Neural progenitor cell (in vitro differentiated cells): ENCODE results near the gene MKLN1. TPM values are rescaled to one million over a fixed set of nuclear protein-coding genes. Genes with fewer than 3 reads are reported as not detected.

Source experiments
- DNase-seq: peaks from one replicate; pipeline ENCODE4 v3.0.0-alpha.2; 2016; ENCODE audit warnings: low spot score
- H2AFZ ChIP-seq: fragments of 200-600 bp; sonication (generic); replicated peaks from 2 replicates; pipeline ENCODE4 v1.6.1; 2016; ENCODE audit warnings: antibody characterized with exemption
- H3F3A ChIP-seq: fragments of 200-600 bp; sonication (generic); 2 replicates; pipeline ENCODE4 v1.6.1; 2016; ENCODE audit warnings: antibody characterized with exemption, low read depth
- H3K27ac ChIP-seq: fragments of 200-600 bp; sonication (generic); 2 replicates; pipeline ENCODE4 v1.5.1; 2016; ENCODE audit warnings: mild to moderate bottlenecking
- H3K27me3 ChIP-seq: fragments of 200-600 bp; sonication (generic); 2 replicates; pipeline ENCODE4 v1.6.1; 2016; ENCODE audit warnings: mild to moderate bottlenecking, moderate library complexity
- H3K36me3 ChIP-seq: fragments of 200-600 bp; sonication (generic); 2 replicates; pipeline ENCODE4 v1.5.1; 2016
- H3K4me1 ChIP-seq: fragments of 200-600 bp; sonication (generic); 2 replicates; pipeline ENCODE4 v1.6.1; 2016; ENCODE audit warnings: mixed run types
- H3K4me2 ChIP-seq: fragments of 200-600 bp; sonication (generic); 2 replicates; pipeline ENCODE4 v1.6.1; 2016
- H3K4me3 ChIP-seq: fragments of 200-600 bp; sonication (generic); 2 replicates; pipeline ENCODE4 v1.5.1; 2016
- H3K79me2 ChIP-seq: fragments of 200-600 bp; sonication (generic); 2 replicates; pipeline ENCODE4 v1.6.1; 2016; ENCODE audit warnings: low read depth
- H3K9ac ChIP-seq: fragments of 200-600 bp; sonication (generic); 2 replicates; pipeline ENCODE4 v1.6.1; 2016
- H3K9me3 ChIP-seq: fragments of 200-600 bp; sonication (generic); 2 replicates; pipeline ENCODE4 v1.5.1; 2016; ENCODE audit warnings: low read depth
- H4K20me1 ChIP-seq: fragments of 200-600 bp; sonication (generic); 2 replicates; pipeline ENCODE4 v1.6.1; 2016; ENCODE audit warnings: low read depth
- H3K27ac Mint-ChIP-seq: 3 replicates; pipeline ENCODE4 v1.8.0; 2021; ENCODE audit warnings: mixed read lengths
- H3K27me3 Mint-ChIP-seq: 2 replicates; pipeline ENCODE4 v1.8.0; 2022; ENCODE audit warnings: low read depth, mild to moderate bottlenecking, inconsistent platforms, moderate library complexity, mixed read lengths; ENCODE audit not compliant: insufficient read depth
- H3K36me3 Mint-ChIP-seq: 3 replicates; pipeline ENCODE4 v1.8.0; 2021; ENCODE audit warnings: mixed read lengths
- H3K4me1 Mint-ChIP-seq: 3 replicates; pipeline ENCODE4 v1.8.0; 2021; ENCODE audit warnings: mixed read lengths
- H3K4me3 Mint-ChIP-seq: 3 replicates; pipeline ENCODE4 v1.8.0; 2021; ENCODE audit warnings: mild to moderate bottlenecking, moderate library complexity, mixed read lengths
- H3K9me3 Mint-ChIP-seq: 3 replicates; pipeline ENCODE4 v1.8.0; 2020; ENCODE audit warnings: mixed read lengths
- EZH2 ChIP-seq: fragments of 200-600 bp; sonication (generic); IDR thresholded peaks from 2 replicates; pipeline ENCODE4 v1.6.1; 2017; ENCODE audit warnings: antibody characterized with exemption, mild to moderate bottlenecking, moderate library complexity
- EZH2phosphoT487 ChIP-seq: fragments of 200-600 bp; sonication (generic); IDR thresholded peaks from 2 replicates; pipeline ENCODE4 v1.6.1; 2017; ENCODE audit warnings: antibody characterized with exemption
- total RNA-seq: library from RNA; depleted of rRNA; stranded (reverse); fragments of >200 nt; gene quantifications from 2 replicates; pipeline ENCODE4 v1.2.3, GENCODE V29; 2015; ENCODE audit warnings: low replicate concordance
- TF ChIP-seq, protein P1 (sequence below): fragments of 200-600 bp; sonication (generic); IDR thresholded peaks from 2 replicates; pipeline ENCODE4 v1.5.1; 2017; ENCODE audit warnings: antibody characterized with exemption, mild to moderate bottlenecking

MKLN1 gene
- total RNA-seq, 1 donor from 2014 or later: 60.9 TPM

DNA sequence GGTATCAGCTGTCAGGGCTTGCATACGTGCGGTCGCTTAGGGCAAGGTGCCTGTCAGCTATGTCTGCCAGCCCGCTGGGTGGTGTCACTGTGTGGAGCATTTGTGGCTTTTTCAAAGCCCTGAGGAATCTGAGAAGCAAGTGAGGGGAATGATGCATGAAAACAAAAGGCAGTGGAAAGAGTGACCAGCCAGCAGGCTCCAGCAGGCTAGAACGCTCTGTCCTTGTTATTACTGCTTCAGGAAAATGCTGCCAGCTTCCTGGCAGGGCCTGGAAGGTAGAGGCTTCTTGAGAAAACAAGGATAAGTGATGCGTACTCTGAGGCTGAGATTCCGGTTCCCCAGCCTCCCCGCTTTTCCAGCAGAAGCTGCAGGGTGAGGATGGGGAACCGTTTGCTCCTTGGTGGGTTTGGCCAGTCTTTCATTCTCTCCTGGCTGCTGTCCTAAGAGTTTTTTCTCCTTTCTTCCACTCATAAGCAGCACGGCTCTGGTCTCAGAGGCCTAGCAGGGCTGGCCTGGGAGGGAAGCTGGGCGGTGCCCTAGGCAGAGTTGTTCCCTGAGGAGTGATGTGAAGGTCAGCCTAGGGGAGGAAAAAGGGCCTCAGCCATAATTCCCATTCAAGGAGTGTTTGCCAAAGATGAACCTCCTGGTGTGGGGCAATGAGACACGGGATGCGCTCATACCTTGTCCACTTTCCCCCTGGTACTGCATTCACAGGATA, 42.8 kb upstream of the MKLN1 start:
- Histone ChIP-seq H3K27me3 (no peaks in the 10 kb centered on the region), H3K79me2 (no peaks in the 10 kb centered on the region), H3F3A (no peaks in the 10 kb centered on the region), H3K9me3 (no peaks in the 10 kb centered on the region), H3K4me2 (peak overlapping the region; percentile 46), H4K20me1 (no peaks in the 10 kb centered on the region), H3K4me1 (peaks cover 7% of the 10 kb centered on the region), H3K4me3 (no peak overlapping the region), H3K9ac (no peak overlapping the region), H3K36me3 (no peaks in the 10 kb centered on the region), H2AFZ (peak overlapping the region; percentile 95), H3K27ac (no peak overlapping the region)
- DNase-seq: peak; percentile 54
- Mint-ChIP-seq H3K4me3 (no peak overlapping the region), H3K27ac (peak overlapping the region; percentile 7), H3K36me3 (no peaks in the 10 kb centered on the region), H3K4me1 (peaks cover 13% of the 10 kb centered on the region), H3K27me3 (no peaks in the 10 kb centered on the region), H3K9me3 (no peaks in the 10 kb centered on the region)
- TF ChIP-seq EZH2phosphoT487: no peak
- no peak for TF ChIP-seq EZH2
- TF ChIP-seq, protein P1, sequence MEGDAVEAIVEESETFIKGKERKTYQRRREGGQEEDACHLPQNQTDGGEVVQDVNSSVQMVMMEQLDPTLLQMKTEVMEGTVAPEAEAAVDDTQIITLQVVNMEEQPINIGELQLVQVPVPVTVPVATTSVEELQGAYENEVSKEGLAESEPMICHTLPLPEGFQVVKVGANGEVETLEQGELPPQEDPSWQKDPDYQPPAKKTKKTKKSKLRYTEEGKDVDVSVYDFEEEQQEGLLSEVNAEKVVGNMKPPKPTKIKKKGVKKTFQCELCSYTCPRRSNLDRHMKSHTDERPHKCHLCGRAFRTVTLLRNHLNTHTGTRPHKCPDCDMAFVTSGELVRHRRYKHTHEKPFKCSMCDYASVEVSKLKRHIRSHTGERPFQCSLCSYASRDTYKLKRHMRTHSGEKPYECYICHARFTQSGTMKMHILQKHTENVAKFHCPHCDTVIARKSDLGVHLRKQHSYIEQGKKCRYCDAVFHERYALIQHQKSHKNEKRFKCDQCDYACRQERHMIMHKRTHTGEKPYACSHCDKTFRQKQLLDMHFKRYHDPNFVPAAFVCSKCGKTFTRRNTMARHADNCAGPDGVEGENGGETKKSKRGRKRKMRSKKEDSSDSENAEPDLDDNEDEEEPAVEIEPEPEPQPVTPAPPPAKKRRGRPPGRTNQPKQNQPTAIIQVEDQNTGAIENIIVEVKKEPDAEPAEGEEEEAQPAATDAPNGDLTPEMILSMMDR: no peak

DNA sequence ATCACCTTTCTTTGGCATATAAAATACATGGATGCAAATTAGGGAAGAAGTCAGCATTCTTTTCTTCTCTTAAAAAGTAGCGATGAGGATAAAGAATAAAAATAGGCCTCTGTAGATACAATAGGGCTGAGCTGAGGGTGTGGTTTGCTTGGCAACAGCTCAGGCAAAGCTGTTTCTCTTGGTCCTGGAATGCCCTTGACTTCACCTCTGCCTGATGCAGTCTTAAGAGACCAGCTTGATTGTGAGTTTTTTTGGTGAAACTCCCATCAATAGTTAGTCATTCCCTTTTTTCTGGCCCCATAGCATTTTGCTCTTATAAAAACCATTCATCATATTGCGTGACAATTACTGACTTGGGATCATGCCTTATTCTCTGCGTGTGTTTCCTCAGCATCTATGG, 42.1 kb upstream of the MKLN1 start:
- Histone ChIP-seq H3K9ac (no peak overlapping the region), H3K27me3 (no peaks in the 10 kb centered on the region), H4K20me1 (no peaks in the 10 kb centered on the region), H3K4me3 (no peak overlapping the region), H3F3A (no peaks in the 10 kb centered on the region), H3K4me2 (no peak overlapping the region), H2AFZ (no peak overlapping the region), H3K4me1 (peaks cover 7% of the 10 kb centered on the region), H3K36me3 (no peaks in the 10 kb centered on the region), H3K9me3 (no peaks in the 10 kb centered on the region), H3K27ac (no peak overlapping the region), H3K79me2 (no peaks in the 10 kb centered on the region)
- H3K4me1 Mint-ChIP-seq: peaks cover 13% of the 10 kb centered on the region
- no peak for DNase-seq
- no peaks in the 10 kb centered on the region for H3K36me3 Mint-ChIP-seq
- H3K27ac Mint-ChIP-seq: no peak overlapping the region
- no peaks in the 10 kb centered on the region for H3K9me3 Mint-ChIP-seq
- no peak overlapping the region for H3K4me3 Mint-ChIP-seq
- no peaks in the 10 kb centered on the region for H3K27me3 Mint-ChIP-seq
- TF ChIP-seq, protein P1: no peak
- TF ChIP-seq EZH2phosphoT487 (no peak), EZH2 (no peak)

DNA sequence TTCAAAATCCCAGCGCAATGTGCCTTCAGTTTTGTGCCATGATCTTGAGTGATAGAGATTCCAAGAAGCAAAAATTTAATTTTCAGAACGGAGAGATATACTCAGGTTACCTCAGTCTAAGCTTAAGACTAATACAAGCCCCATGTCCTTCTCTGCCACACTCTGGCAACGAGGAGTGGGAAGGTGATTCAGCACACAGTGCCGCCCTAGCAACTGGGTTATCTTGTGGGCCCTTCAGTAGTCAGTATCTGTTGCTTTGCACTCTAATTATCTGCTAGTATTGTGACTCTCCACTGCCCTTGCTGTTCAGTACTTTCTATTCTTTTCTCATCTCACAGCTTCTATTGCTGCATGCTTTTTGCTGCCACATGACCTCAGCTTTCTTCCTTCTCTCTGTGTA, 39.2 kb upstream of the MKLN1 start:
- H3K4me1 Mint-ChIP-seq: peaks cover 13% of the 10 kb centered on the region
- no peaks in the 10 kb centered on the region for H3K36me3 Mint-ChIP-seq

More for the DNA sequence above, 39.2 kb upstream of the MKLN1 start:
- Histone ChIP-seq H3K4me1 (peaks cover 7% of the 10 kb centered on the region), H2AFZ (no peak overlapping the region), H3K4me2 (no peak overlapping the region), H4K20me1 (no peaks in the 10 kb centered on the region), H3K36me3 (no peaks in the 10 kb centered on the region), H3K9me3 (no peaks in the 10 kb centered on the region), H3K79me2 (no peaks in the 10 kb centered on the region), H3K27me3 (no peaks in the 10 kb centered on the region), H3F3A (no peaks in the 10 kb centered on the region), H3K9ac (no peak overlapping the region), H3K4me3 (no peak overlapping the region), H3K27ac (no peak overlapping the region)
- Mint-ChIP-seq H3K9me3 (no peaks in the 10 kb centered on the region), H3K27me3 (no peaks in the 10 kb centered on the region), H3K4me3 (no peak overlapping the region), H3K27ac (no peak overlapping the region)
- no peak for TF ChIP-seq EZH2
- TF ChIP-seq, protein P1: no peak
- TF ChIP-seq EZH2phosphoT487: no peak
- DNase-seq: no peak
